ENCODE results near the gene SCML1.
"Not testable (repeated sequence)": the region's sequence is repeated elsewhere in the genome, so short reads cannot be mapped to it uniquely, and the experiment has no call there.

The SCML1 gene

DNA sequence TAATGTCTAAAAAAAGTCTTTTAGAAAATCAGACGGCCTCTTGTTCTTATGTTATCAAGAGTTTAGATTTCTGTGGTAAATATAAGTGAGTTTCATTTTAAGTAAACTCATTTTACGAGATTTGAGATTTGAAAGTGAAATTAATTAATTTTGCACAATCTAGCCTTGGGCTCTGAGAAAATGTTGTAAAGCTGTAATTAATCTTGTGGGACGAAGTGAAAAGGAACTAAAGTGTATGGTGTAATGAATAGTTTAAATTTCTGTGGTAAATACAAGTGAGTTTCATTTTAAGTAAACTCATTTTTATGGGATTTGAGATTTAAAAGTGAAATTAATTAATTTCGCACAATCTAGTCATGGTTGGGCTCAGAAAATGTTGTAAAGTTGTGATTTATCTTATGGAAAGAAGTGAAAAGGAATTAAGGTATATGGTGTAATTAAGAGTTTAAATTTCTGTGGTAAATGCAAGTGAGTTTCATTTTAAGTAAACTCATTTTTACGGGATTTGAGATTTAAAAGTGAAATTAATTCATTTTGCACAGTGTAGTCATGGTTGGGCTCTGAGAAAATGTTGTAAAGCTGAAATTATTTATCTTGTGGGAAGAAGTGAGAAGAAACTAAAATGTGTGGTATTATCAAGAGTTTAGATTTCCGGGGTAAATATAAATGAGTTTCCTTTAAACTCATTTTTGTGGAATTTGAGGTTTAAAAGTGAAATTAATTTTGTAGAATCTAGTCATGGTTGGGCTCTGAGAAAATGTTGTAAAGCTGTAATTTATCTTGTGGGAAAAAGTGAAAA lies 1.6 kb downstream of the SCML1 start:
- DNase-seq (ENCODE audit: low spot score): peak; percentile 3

DNA sequence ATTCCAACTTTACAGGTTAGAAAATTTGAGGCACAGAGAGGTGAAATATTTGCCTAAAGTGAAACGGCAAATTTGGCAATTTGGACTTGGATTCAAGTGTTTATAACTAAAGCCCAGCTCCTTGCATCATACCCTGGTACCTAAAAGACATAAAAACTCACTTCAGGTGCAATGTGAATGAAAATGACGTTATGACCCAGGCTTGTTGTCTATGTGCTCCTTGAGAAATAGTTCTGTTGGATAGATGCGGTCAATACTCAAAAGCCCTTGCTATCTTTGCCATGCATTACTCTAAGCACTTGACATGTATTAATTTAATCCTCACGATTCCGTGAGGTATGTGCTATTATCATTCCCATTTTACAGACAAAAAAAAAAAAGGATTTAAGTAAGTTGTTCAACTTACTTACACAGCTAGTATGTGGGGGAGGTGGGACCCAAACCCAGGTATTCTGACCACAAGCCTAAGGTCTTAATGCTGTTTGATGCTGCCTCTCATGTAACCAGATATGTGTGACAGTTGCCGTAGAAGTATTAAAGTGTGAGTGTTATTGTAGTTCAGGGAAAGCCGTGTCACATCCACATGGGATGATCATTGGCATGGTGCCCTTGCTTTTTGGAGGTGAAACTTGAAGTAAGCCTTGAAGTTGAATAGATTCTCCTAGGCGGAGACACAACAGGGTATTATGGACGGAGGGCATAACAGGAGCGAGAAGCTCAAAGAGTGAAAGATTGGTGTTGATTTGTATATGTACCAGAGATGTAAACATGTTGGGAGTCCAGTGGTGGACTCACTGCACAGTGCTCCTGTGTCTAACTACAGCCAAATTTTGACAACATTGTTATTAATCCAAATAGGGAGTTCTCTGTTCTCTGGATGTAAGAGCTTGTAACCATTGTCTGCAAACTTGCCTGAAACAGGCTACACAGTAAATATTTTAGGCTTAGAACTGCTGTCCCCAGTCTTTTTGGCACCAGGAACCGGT lies 3.1 kb downstream of the SCML1 start:
- DNase-seq (ENCODE audit: low spot score): no peak

DNA sequence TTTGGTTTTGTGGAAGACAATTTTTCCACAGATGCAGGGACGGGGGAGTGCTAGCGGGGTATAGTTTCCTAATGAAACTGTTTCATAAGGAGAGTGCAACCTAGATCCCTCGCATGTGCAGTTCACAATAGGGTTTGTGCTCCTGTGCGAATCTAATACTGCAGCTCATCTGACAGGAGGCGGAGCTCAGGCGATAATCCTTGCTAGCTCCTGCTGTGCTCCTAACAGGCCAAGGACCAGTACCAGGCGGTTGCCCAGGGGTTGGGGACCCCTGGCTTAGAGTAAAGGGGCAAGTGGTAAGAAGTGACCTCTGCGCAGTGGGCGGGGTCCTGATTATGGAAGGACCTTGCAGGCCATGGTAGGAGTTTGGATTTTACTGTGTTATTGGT lies 3.8 kb downstream of the SCML1 start:
- DNase-seq (ENCODE audit: low spot score): no peak

DNA sequence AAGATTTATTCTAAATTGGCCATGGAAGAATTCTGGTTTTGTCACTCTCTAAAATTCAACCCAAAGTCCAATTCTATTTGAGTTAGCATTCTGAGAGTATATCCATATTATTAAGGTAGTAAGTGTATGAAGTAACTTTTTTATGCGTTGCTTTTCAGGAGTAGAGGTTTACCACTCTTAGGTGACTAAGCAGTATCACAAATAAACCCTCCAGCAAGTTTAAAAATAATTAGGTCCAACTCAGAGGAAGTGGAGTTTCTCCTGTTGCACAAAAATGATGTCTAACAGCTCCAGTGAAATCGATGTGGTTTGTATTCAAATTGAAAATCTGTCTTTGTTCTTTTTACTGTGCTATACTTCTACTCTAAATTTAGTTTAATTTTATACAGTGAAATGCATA lies 6.6 kb downstream of the SCML1 start:
- no peak for DNase-seq (ENCODE audit: low spot score)

DNA sequence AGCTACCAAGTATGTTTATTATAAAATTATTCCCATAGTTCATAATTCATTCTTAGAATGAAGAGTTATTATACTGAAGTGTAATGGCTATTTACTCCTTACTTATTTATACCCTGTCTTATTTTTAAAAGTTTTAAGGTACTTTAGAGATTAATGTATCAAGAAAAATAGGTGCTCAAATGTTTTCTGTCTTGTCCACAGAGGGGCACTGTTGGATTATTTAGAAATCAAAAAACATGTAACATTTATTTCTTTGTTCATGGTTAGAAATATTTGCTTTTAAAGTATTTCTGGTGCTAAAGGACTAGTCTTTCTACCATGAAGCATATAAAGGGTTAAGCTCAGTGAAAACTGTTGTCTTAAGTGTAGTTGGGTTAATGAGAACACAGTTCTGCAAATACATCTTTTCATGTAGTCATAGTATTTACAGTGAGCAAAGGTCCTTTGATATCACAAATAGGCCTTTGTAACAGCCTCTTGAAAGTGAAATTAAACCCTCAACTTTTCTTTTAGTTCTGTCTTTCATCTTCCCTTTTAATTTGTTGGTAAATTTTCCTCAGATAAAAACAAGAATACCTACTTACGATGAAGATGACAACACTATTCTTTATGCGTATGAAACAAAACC lies 7.7 kb downstream of the SCML1 start:
- peak; percentile 4 for DNase-seq (ENCODE audit: low spot score)

DNA sequence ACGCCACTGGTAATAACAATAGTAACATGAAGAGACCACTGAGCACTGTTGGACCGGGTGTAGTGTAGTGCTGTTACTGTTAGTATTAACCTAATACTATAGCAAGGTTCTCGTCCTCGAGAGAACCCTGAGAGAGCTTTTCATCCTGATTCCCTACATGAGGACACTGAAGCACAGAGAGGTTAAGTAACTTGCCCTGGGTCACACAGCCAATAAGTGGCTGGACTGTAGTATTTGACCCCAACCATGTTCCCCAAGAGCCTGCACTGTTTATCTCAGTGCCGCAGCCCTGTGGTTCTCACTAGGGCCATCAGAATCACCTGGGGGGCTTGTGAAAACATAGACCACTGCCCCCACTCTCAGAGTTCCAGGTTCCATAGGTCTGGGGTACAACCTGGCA lies 10.4 kb downstream of the SCML1 start:
- no peak for DNase-seq (ENCODE audit: low spot score)

- DNase-seq (ENCODE audit: low spot score): no peak
These were observed 11.4 kb downstream of the SCML1 start for GRCh38 chrX:17748684-17749083.

GRCh38 chrX:17750436-17750835 lies 13.1 kb downstream of the SCML1 start:
- DNase-seq (ENCODE audit: low spot score): no peak

DNA sequence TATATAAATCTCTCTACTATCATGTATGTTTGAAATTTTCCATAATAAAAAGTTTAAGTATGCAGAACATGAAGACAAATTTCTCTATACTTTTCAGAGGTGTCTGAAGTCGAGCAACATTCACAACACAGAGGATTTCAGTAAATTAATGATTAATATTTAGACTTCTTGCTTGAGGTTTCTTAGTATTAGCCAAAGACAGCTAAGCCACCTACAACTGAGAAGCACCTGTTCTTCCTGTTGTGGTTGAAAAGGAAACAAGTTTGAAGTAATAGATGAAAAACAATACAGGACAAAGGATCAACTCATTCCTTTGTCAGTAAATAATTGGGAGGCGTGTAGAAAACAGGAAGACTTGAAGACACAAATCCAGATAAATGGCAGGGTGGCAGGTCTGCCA lies 21.1 kb downstream of the SCML1 start:
- DNase-seq (ENCODE audit: low spot score): no peak

DNA sequence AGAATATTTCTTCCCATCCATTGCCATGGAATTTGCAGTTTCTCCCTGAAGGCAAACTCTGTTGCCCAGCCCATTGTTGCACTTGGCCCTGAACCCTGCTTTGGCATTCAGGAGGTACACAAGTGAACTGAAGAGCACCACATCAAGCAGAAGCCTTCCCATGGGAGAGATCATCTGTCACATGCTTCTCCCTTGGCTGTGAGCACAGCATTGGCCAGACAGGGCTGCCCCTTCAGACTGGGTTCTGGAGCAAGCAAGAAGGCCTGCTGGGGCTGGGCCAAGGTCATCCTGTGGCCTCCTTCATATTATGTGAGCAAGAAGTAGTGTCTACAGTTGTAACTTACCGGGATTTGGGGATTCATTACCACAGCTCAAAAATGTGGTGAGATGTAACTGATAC lies 22.7 kb downstream of the SCML1 start:
- no peak for DNase-seq (ENCODE audit: low spot score)

DNA sequence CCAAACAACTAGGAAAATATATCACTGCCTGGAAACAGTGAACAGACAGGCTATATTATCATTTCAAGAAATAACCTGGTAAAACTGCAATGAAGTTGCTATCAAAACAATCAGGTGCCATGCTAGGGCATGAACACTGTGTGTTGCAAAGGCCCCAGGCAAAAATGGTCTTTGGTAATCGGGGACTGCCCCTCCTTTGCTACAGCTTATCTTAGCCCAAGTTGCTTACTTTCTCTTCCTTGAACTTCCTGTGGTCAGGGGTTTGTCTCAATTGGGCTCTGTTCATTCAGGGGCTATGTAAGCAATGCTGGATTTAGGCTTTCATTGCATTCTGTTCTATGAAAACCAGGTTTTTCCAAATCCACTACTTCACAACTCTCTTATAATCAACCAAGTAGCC lies 30.4 kb downstream of the SCML1 start:
- DNase-seq (ENCODE audit: low spot score): no peak

DNA sequence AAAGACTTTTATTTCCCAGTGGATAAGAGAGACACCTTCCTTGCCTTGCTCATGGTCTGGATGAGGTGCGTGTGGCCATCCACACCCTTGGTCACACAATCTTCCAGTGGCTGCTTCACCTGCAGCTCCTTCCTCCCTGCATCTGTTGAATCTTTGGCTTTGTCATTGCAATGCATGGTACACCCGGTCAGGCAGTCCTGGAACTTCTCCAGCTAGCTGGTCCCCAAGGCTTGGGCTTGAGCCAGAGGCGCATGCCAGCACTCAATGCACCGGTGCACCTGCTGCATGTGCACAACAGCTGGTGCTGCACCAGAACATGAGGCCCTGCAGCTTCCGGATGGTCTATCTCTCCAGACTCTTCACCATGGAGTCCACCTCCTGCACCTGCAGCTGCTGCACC lies 31.7 kb downstream of the SCML1 start:
- DNase-seq (ENCODE audit: low spot score): no peak

DNA sequence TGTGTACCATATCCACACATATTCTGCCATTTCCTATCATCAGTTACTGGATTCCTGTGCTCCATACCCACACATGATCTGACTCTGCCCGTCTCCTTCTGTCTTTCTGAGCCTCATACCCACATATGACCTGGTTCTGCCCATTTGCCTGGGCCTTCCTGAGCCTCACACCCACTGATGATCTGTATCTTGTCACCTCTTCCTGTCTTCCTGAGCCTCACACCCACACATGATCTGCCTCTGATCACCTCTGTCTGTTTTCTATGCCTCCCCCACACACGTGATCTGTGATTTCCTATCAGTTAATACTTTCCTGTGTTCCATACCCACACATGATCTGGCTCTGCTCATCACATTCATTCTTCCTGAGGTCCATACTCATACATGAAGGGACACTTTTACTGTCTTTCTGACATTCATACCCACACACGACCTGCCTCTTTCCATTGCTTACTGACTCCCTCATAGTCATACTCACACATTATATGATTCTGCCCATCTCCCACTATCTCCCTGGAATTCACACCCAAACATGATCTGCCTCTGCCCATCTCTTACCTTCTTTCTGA lies 32.5 kb downstream of the SCML1 start:
- no peak for DNase-seq (ENCODE audit: low spot score)

DNA sequence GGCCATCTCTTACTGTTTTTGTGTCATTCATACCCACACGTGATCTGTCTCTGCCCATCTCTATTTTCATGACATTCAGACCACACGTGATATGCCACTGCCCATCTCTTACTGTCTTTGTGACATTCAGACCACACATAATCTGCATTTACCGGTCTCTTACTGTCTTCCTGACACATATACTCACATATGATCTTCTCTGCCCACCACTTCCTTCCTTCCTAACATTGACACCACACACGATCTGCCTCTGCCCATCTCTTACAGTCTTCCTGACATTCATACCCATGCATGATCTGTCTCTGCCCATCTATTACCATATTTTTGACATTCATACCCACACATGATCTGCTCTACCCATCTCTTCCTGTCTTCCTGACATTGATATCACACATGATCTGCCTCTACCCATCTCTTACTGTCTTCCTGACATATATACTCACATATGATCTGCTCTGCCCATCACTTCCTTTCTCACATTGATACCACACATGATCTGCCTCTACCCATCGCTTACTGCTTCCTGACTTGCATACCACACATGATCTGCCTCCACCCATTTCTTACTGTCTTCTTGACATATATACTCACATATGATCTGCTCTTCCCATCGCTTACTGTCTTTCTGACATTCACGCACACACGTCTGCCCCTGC lies 36.1 kb downstream of the SCML1 start:
- no peak for DNase-seq (ENCODE audit: low spot score)

- no peak for DNase-seq (ENCODE audit: low spot score)
These were observed 36.8 kb downstream of the SCML1 start for GRCh38 chrX:17774053-17774452.

- DNase-seq (ENCODE audit: low spot score): no peak
These were observed 41.7 kb downstream of the SCML1 start for GRCh38 chrX:17778997-17779396.

GRCh38 chrX:17779434-17779833 lies 42.1 kb downstream of the SCML1 start:
- no peak for DNase-seq (ENCODE audit: low spot score)

DNA sequence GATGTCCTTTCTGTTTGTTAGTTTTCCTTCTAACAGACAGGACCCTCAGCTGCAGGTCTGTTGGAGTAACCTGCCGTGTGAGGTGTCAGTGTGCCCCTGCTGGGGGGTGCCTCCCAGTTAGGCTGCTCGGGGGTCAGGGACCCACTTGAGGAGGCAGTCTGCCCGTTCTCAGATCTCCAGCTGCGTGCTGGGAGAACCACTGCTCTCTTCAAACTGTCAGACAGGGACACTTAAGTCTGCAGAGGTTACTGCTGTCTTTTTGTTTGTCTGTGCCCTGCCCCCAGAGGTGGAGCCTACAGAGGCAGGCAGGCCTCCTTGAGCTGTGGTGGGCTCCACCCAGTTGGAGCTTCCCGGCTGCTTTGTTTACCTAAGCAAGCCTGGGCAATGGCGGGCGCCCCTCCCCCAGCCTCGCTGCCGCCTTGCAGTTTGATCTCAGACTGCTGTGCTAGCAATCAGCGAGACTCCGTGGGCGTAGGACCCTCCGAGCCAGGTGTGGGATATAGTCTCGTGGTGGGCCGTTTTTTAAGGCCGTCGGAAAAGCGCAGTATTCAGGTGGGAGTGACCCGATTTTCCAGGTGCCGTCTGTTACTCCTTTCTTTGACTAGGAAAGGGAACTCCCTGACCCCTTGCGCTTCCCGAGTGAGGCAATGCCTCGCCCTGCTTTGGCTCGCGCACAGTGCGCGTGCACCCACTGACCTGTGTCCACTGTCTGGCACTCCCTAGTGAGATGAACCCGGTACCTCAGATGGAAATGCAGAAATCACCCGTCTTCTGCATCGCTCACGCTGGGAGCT lies 49.5 kb downstream of the SCML1 start:
- DNase-seq (ENCODE audit: low spot score): not testable (repeated sequence)

DNA sequence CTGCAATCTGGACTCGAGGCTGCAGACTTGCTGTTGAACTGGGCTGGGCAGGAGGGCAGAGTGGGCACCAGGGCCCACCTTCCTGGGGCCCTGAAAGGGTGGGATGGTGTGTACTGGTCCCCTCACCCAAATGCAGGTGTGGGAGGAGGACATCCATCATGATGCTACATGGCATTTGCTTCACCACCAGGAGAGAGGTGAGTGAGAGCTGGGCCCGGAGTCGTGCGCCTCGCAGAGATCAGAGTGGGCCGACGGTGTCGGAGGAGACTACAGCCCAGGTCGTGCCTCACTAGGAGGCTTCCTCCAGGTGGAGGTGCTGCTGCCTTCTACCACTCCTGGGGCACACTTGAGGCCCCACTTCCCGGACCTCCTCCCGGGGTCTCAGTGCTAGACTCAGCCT lies 50.3 kb downstream of the SCML1 start:
- DNase-seq (ENCODE audit: low spot score): no peak

DNA sequence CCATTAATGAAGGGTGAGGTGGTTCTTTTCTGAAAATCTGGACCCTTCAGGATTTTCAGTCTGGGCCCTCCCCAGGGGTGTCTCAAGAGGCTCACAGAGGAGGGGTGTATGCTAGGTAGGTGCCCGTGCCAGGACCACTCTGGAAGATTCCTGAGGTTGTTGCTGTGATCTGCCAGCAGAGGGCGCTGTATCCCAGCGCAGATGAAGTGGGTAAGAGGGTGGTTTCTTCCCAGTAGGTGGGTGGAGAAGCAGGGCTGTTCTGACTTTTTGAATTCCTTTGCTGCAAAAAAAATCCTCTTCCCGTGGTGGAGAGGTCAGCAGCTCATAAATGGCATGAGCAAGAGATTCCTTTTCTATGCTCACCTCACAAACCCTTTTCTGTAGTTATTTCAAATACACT lies 51.1 kb downstream of the SCML1 start:
- peak; percentile 71 for DNase-seq (ENCODE audit: low spot score)

GRCh38 chrX:17788956-17789562 lies 51.8 kb downstream of the SCML1 start:
- no peak for DNase-seq (ENCODE audit: low spot score)

All from GM03348 (cell line).